Measurements from ENCODE around the gene FAM3C. TPM values are rescaled to one million over a fixed set of nuclear protein-coding genes. Genes with fewer than 3 reads are reported as not detected.

FAM3C gene
- total RNA-seq, 1 donor from 2014 or later, result 51.4 TPM

DNA sequence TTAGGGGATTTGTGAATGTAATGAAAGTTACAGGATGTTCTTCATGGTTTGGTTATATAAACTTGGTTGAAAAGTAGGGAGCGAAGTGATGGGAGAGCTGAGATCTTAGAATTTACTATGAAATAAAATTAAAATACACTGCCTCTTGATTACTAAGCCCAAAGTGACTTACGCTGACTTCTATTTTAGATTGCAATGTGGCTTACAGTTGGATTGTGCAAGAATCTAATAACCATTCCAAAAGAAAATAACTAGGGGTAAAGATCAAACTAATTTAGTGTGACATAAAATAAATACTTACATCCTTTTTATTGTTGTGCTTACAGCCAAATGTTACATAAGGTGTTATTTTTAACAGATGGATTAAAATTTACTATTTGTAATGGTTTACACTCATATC is 52.0 kb downstream of the FAM3C start:
- H3K27ac ChIP-seq, result no peak overlapping the region
- ATAC-seq (no peak), DNase-seq (no peak)
- H3K9me3 ChIP-seq, result no peaks in the 10 kb centered on the region
- intact Hi-C loops (cut with DNase I), result no loop called here
- H3K36me3 ChIP-seq, result peaks cover 6% of the 10 kb centered on the region
- no peak overlapping the region for H3K4me3 ChIP-seq
- TF ChIP-seq, protein P1, sequence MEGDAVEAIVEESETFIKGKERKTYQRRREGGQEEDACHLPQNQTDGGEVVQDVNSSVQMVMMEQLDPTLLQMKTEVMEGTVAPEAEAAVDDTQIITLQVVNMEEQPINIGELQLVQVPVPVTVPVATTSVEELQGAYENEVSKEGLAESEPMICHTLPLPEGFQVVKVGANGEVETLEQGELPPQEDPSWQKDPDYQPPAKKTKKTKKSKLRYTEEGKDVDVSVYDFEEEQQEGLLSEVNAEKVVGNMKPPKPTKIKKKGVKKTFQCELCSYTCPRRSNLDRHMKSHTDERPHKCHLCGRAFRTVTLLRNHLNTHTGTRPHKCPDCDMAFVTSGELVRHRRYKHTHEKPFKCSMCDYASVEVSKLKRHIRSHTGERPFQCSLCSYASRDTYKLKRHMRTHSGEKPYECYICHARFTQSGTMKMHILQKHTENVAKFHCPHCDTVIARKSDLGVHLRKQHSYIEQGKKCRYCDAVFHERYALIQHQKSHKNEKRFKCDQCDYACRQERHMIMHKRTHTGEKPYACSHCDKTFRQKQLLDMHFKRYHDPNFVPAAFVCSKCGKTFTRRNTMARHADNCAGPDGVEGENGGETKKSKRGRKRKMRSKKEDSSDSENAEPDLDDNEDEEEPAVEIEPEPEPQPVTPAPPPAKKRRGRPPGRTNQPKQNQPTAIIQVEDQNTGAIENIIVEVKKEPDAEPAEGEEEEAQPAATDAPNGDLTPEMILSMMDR (IDR thresholded peaks at IDR 0.05), result no peak
- H3K4me1 ChIP-seq, result no peaks in the 10 kb centered on the region
- no peaks in the 10 kb centered on the region for H3K27me3 ChIP-seq

DNA sequence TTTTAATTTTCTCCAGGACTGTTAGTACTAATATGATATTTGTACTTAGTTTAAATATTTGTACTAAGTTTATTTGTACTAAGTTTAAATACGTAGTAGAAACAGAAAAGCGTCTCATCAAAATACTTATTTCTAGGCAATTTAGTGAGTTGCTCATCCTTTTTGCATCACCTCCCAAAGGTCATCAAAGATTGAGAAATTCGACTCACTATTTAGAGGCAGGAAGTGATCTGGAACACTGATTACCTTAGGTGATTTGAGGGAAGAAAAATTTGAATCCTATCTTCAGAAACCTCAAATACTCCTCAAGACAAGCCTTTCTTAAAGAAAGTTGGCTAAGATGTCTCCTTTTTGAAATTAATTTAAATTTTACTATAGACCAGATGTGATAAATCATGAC is 52.8 kb downstream of the FAM3C start:
- DNase-seq, result no peak
- Histone ChIP-seq H3K4me3 (no peak overlapping the region), H3K27ac (no peak overlapping the region), H3K36me3 (peaks cover 6% of the 10 kb centered on the region), H3K9me3 (no peaks in the 10 kb centered on the region), H3K4me1 (no peaks in the 10 kb centered on the region), H3K27me3 (no peaks in the 10 kb centered on the region)
- intact Hi-C loops (cut with DNase I), result no loop called here
- no peak for ATAC-seq
- TF ChIP-seq, protein P1 (IDR thresholded peaks at IDR 0.05), result no peak

DNA sequence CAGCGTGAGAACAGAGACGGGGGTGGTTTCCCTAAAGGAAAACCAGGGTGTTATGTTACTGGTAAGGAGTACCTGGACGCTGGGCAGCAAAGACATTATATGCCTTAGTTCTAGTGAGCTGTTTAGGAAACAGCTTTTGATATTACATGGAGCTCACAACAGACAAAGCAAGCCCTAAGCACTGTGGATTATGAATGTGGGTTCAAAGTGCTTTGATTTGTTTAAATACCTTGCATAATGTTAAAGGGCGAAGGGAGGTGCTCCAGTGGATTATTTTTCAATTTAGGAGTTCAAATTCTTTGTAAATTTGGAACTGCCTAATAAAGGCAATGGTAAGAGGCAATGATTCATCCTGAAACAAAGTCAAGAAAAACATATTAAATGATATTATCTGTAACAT is 53.5 kb downstream of the FAM3C start:
- intact Hi-C loops (cut with DNase I), result no loop called here
- H3K9me3 ChIP-seq, result no peaks in the 10 kb centered on the region
- no peak for ATAC-seq
- H3K36me3 ChIP-seq, result peaks cover 6% of the 10 kb centered on the region
- H3K4me3 ChIP-seq, result no peak overlapping the region
- no peak overlapping the region for H3K27ac ChIP-seq
- H3K4me1 ChIP-seq, result no peaks in the 10 kb centered on the region
- H3K27me3 ChIP-seq, result no peaks in the 10 kb centered on the region
- DNase-seq, result no peak
- TF ChIP-seq, protein P1 (IDR thresholded peaks at IDR 0.05), result no peak

DNA sequence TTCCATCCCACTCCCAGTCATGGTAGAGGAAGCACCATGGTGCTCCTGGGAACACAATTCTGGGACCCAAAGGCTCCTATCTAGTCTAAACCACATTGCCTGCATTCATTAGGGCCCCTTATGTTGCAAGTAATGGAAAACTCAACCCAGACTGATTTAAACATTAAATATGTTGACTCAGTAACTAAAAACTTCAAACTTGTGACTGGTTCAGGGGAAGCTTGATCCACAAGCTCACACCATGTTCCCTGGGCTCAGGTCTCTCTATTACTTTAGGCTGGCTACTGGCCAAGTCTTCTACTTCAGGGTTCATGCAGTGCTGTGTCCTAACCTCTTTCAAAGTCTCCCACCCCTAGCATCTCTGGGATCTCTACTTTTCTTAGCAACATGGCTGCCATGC is 54.2 kb downstream of the FAM3C start:
- Histone ChIP-seq H3K4me3 (no peak overlapping the region), H3K27ac (no peak overlapping the region), H3K36me3 (peaks cover 6% of the 10 kb centered on the region), H3K27me3 (no peaks in the 10 kb centered on the region), H3K4me1 (no peaks in the 10 kb centered on the region), H3K9me3 (no peaks in the 10 kb centered on the region)
- TF ChIP-seq, protein P1 (IDR thresholded peaks at IDR 0.05), result no peak
- ATAC-seq (no peak), DNase-seq (no peak)
- intact Hi-C loops (cut with DNase I), result no loop called here

DNA sequence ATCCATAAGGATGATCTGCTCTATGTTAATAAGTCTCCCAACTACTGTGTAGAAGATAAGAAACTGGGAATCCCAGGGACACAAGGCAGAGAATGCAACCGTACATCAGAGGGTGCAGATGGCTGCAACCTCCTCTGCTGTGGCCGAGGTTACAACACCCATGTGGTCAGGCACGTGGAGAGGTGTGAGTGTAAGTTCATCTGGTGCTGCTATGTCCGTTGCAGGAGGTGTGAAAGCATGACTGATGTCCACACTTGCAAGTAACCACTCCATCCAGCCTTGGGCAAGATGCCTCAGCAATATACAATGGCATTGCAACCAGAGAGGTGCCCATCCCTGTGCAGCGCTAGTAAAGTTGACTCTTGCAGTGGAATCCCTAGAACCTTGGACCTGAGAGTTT is 57.0 kb downstream of the FAM3C start:
- Histone ChIP-seq H3K9me3 (no peaks in the 10 kb centered on the region), H3K4me3 (no peak overlapping the region), H3K4me1 (no peaks in the 10 kb centered on the region), H3K27ac (no peak overlapping the region), H3K36me3 (peaks cover 6% of the 10 kb centered on the region), H3K27me3 (peaks cover 14% of the 10 kb centered on the region)
- DNase-seq (no peak), ATAC-seq (no peak)
- TF ChIP-seq, protein P1 (IDR thresholded peaks at IDR 0.05), result no peak
- intact Hi-C loops (cut with DNase I), result no loop called here

DNA sequence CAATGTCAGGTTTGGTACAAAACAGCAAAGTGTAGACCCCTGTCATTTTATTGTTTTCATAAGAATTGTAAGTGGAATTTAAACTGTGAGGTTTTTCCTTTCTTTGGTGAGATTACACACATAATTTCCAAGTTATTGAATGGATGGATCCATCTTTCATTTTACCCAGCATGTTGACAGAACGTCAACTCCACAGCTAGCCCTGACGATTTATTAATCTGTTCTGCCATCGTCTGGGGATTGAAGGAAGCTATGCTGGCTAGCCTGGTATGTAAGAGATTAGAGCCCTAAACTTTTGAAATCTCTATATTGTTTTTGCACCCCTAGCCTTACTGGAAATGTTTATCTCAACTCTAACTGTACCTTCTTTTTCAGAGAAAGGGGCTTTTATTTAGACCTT is 58.7 kb downstream of the FAM3C start:
- Histone ChIP-seq H3K27ac (no peak overlapping the region), H3K36me3 (no peaks in the 10 kb centered on the region), H3K4me3 (no peak overlapping the region), H3K4me1 (no peaks in the 10 kb centered on the region), H3K9me3 (no peaks in the 10 kb centered on the region), H3K27me3 (peaks cover 31% of the 10 kb centered on the region)
- ATAC-seq (no peak), DNase-seq (no peak)
- TF ChIP-seq, protein P1 (IDR thresholded peaks at IDR 0.05), result no peak
- intact Hi-C loops (cut with DNase I), result no loop called here

Measured in upper lobe of right lung (tissue), 1 donor.